GM23338 (cell line): Measurements from ENCODE around the gene GPAM. TPM values are rescaled to one million over a fixed set of nuclear protein-coding genes. Genes with fewer than 3 reads are reported as not detected.
A peak's percentile ranks its signal among the peaks of the same experiment; 100 is the strongest.

Experiments
- ATAC-seq: fragments of 200-7000 bp; cut with Tn5 transposase; 3 replicates; pipeline ENCODE4 v1.9.1; 2020
- DNase-seq: peaks from one replicate; pipeline ENCODE4 v3.0.0-alpha.2; 2015; ENCODE audit warnings: low spot score
- H2AFZ ChIP-seq: fragments of 200-600 bp; sonication (generic); 2 replicates; pipeline ENCODE4 v1.8.0; 2016; ENCODE audit warnings: antibody characterized with exemption, mild to moderate bottlenecking, moderate library complexity
- H3F3A ChIP-seq: fragments of 200-600 bp; sonication (generic); replicated peaks from 2 replicates; pipeline ENCODE4 v1.8.0; 2017; ENCODE audit warnings: antibody characterized with exemption, mixed run types, low read depth
- H3K27ac ChIP-seq: fragments of 200-600 bp; sonication (generic); 2 replicates; pipeline ENCODE4 v1.6.1; 2016; ENCODE audit warnings: low read depth
- H3K27me3 ChIP-seq: fragments of 200-600 bp; sonication (generic); 2 replicates; pipeline ENCODE4 v1.8.0; 2016; ENCODE audit warnings: mild to moderate bottlenecking, mixed run types, moderate library complexity; ENCODE audit not compliant: insufficient read depth
- H3K36me3 ChIP-seq: fragments of 200-600 bp; sonication (generic); 2 replicates; pipeline ENCODE4 v1.8.0; 2016; ENCODE audit warnings: mild to moderate bottlenecking; ENCODE audit not compliant: insufficient read depth
- H3K4me1 ChIP-seq: fragments of 200-600 bp; sonication (generic); 2 replicates; pipeline ENCODE4 v1.8.0; 2016; ENCODE audit warnings: mild to moderate bottlenecking, moderate library complexity; ENCODE audit not compliant: insufficient read depth
- H3K4me2 ChIP-seq: fragments of 200-600 bp; sonication (generic); 2 replicates; pipeline ENCODE4 v1.7.1; 2017; ENCODE audit warnings: mixed run types
- H3K4me3 ChIP-seq: fragments of 200-600 bp; sonication (generic); 2 replicates; pipeline ENCODE4 v1.6.1; 2016; ENCODE audit warnings: mixed run types
- H3K79me2 ChIP-seq: fragments of 200-600 bp; sonication (generic); replicated peaks from 2 replicates; pipeline ENCODE4 v1.8.0; 2017; ENCODE audit warnings: mild to moderate bottlenecking; ENCODE audit not compliant: insufficient read depth
- H3K9me2 ChIP-seq: fragments of 200-600 bp; sonication (generic); 2 replicates; pipeline ENCODE4 v1.8.0; 2017; ENCODE audit not compliant: insufficient read depth
- H4K20me1 ChIP-seq: fragments of 200-600 bp; sonication (generic); replicated peaks from 2 replicates; pipeline ENCODE4 v1.8.0; 2017; ENCODE audit warnings: mild to moderate bottlenecking; ENCODE audit not compliant: insufficient read depth
- H3K27ac Mint-ChIP-seq: 2 replicates; pipeline ENCODE4 v1.8.0; 2020; ENCODE audit warnings: inconsistent platforms, mild to moderate bottlenecking, moderate library complexity, mixed read lengths
- H3K27me3 Mint-ChIP-seq: 3 replicates; pipeline ENCODE4 v1.8.0; 2022; ENCODE audit warnings: low read depth, mild to moderate bottlenecking, moderate library complexity, mixed read lengths, inconsistent platforms; ENCODE audit not compliant: insufficient read depth, poor library complexity
- H3K36me3 Mint-ChIP-seq: 3 replicates; pipeline ENCODE4 v1.8.0; 2021; ENCODE audit warnings: low read depth, mild to moderate bottlenecking, inconsistent platforms, moderate library complexity, mixed read lengths
- H3K4me1 Mint-ChIP-seq: 3 replicates; pipeline ENCODE4 v1.8.0; 2020; ENCODE audit warnings: mild to moderate bottlenecking, inconsistent platforms, mixed read lengths
- H3K4me3 Mint-ChIP-seq: 3 replicates; pipeline ENCODE4 v1.8.0; 2021; ENCODE audit warnings: moderate library complexity, mild to moderate bottlenecking, inconsistent platforms, mixed read lengths
- H3K9me3 Mint-ChIP-seq: 3 replicates; pipeline ENCODE4 v1.8.0; 2020; ENCODE audit warnings: moderate library complexity, mild to moderate bottlenecking, inconsistent platforms, mixed read lengths
- CREB1 ChIP-seq: fragments of 250-450 bp; sonication (Bioruptor Pico); IDR thresholded peaks from 2 replicates; pipeline ENCODE4 v1.5.0; 2020; ENCODE audit warnings: low read depth, mild to moderate bottlenecking, moderate library complexity
- EZH2 ChIP-seq: fragments of 200-600 bp; sonication (generic); IDR thresholded peaks from one replicate; pipeline ENCODE4 v1.8.0; 2017; ENCODE audit warnings: antibody characterized with exemption, mild to moderate bottlenecking, low read depth; ENCODE audit not compliant: unreplicated experiment
- EZH2phosphoT487 ChIP-seq: fragments of 200-600 bp; sonication (generic); IDR thresholded peaks from one replicate; pipeline ENCODE4 v1.8.1; 2018; ENCODE audit warnings: antibody characterized with exemption; ENCODE audit not compliant: unreplicated experiment
- JUNB ChIP-seq: IDR thresholded peaks from one replicate; pipeline ENCODE4 v1.6.1; 2016; ENCODE audit warnings: antibody characterized with exemption; ENCODE audit not compliant: unreplicated experiment
- NANOG ChIP-seq: IDR thresholded peaks from 2 replicates; pipeline ENCODE4 v1.6.1; 2016; ENCODE audit warnings: antibody characterized with exemption, borderline replicate concordance
- POLR2AphosphoS5 ChIP-seq: IDR thresholded peaks from 2 replicates; pipeline ENCODE4 v1.6.1; 2016; ENCODE audit warnings: antibody characterized with exemption, low read depth
- STAT1 ChIP-seq: IDR thresholded peaks from one replicate; pipeline ENCODE4 v1.6.1; 2016; ENCODE audit warnings: antibody characterized with exemption; ENCODE audit not compliant: unreplicated experiment
- ZNF114 ChIP-seq: fragments of 250-450 bp; sonication (Bioruptor Pico); IDR thresholded peaks from 2 replicates; pipeline ENCODE4 v1.5.0; 2020; ENCODE audit warnings: mild to moderate bottlenecking, moderate library complexity
- ZNF331 ChIP-seq: fragments of 250-450 bp; sonication (Bioruptor Pico); IDR thresholded peaks from 2 replicates; pipeline ENCODE4 v1.5.0; 2020; ENCODE audit warnings: low read depth, mild to moderate bottlenecking, moderate library complexity
- polyA plus RNA-seq: library from polyadenylated mRNA; unstranded; fragments of >200 nt; fragmentation: Nextera tagmentation; extraction: Ambion mirVana; gene quantifications from 2 replicates; pipeline ENCODE4 v1.2.1, GENCODE V29; 2016
- total RNA-seq: library from RNA; depleted of rRNA; stranded (reverse); fragments of >200 nt; shearing (Covaris generic); gene quantifications from 2 replicates; pipeline ENCODE4 v1.2.3, GENCODE V29; 2014
- TF ChIP-seq, protein P1 (sequence below): fragments of 250-450 bp; sonication (Bioruptor Pico); IDR thresholded peaks from 2 replicates; pipeline ENCODE4 v1.5.0; 2020; ENCODE audit warnings: mild to moderate bottlenecking, moderate library complexity
- TF ChIP-seq, protein P2 (sequence below): IDR thresholded peaks from 2 replicates; pipeline ENCODE4 v1.6.1; 2016; ENCODE audit warnings: antibody characterized with exemption
- TF ChIP-seq, protein P3 (sequence below): IDR thresholded peaks from one replicate; pipeline ENCODE4 v1.6.1; 2018; ENCODE audit warnings: antibody characterized with exemption; ENCODE audit not compliant: unreplicated experiment
- TF ChIP-seq, protein P4 (sequence below), 2 experiments: fragments of 200-600 bp in 1 of 2; sonication (generic) in 1 of 2; conservative IDR thresholded peaks; 2 replicates each; pipeline versions ENCODE4 v1.5.1 to v1.6.1; 2016 to 2017; ENCODE audit warnings: antibody characterized with exemption in 2 of 2, low read depth in 2 of 2, mild to moderate bottlenecking in 2 of 2, moderate library complexity in 1 of 2

GPAM gene
- total and polyA plus RNA-seq, 2 experiments from 2014 or later = 5.5 to 16.6 TPM

DNA sequence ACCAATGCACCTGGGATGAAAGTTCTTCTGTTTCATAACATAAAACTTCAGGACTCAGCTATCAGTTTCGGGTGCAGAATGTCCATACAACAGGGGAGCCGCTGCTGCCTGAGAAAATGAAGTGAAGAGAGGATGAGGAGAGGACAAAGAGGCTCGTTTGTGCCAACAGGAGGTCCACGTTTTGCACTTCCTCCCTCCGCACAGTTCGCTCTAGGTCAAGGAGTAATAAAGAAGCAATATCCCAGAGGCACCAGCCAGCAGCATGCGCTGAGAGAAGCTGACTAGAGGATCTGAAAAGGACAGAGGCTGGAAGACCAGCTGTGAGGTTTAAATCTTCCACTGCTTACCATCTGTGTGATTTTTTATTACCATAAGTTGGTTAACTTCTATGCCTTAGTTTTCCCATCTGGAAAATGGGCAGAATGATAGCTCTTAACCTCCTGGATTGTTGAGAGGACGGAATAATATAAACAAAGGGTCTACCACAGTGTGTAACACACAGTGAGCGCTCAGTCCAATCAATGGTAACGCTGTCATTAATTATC is 709 bp downstream of the GPAM start:
- Mint-ChIP-seq H3K9me3 (peaks cover 13% of the 10 kb centered on the region; the same call in 2 of the 3 replicates), H3K4me3 (peak overlapping the region; percentile 84), H3K27me3 (peaks cover 7% of the 10 kb centered on the region), H3K27ac (peak overlapping the region; percentile 93; the same call in 1 of the 2 replicates), H3K36me3 (peaks cover 22% of the 10 kb centered on the region), H3K4me1 (peaks cover 17% of the 10 kb centered on the region; the same call in 2 of the 3 replicates)
- Histone ChIP-seq H3K4me1 (peaks cover 18% of the 10 kb centered on the region; the same call in 1 of the 2 replicates), H3K36me3 (peaks cover 10% of the 10 kb centered on the region; the same call in 1 of the 2 replicates), H4K20me1 (no peaks in the 10 kb centered on the region), H3K4me3 (peak overlapping the region; percentile 76), H3K4me2 (peak overlapping the region; percentile 89), H3K79me2 (no peaks in the 10 kb centered on the region; the same call in 1 of the 2 replicates), H3F3A (no peaks in the 10 kb centered on the region), H3K27me3 (no peaks in the 10 kb centered on the region), H3K27ac (0 out of 2 replicates have a peak overlapping the region, but pooled peaks have one; percentile 48), H3K9me2 (no peaks in the 10 kb centered on the region), H2AFZ (peak overlapping the region; percentile 89)
- DNase-seq = peak; percentile 35
- peak; percentile 17 for ATAC-seq
- TF ChIP-seq ZNF331 (CRISPR knock-in tag) (no peak), STAT1 (no peak), NANOG (no peak), CREB1 (CRISPR knock-in tag) (no peak), EZH2phosphoT487 (no peak), POLR2AphosphoS5 (no peak), EZH2 (no peak), ZNF114 (no peak), JUNB (no peak)
- TF ChIP-seq, protein P1, sequence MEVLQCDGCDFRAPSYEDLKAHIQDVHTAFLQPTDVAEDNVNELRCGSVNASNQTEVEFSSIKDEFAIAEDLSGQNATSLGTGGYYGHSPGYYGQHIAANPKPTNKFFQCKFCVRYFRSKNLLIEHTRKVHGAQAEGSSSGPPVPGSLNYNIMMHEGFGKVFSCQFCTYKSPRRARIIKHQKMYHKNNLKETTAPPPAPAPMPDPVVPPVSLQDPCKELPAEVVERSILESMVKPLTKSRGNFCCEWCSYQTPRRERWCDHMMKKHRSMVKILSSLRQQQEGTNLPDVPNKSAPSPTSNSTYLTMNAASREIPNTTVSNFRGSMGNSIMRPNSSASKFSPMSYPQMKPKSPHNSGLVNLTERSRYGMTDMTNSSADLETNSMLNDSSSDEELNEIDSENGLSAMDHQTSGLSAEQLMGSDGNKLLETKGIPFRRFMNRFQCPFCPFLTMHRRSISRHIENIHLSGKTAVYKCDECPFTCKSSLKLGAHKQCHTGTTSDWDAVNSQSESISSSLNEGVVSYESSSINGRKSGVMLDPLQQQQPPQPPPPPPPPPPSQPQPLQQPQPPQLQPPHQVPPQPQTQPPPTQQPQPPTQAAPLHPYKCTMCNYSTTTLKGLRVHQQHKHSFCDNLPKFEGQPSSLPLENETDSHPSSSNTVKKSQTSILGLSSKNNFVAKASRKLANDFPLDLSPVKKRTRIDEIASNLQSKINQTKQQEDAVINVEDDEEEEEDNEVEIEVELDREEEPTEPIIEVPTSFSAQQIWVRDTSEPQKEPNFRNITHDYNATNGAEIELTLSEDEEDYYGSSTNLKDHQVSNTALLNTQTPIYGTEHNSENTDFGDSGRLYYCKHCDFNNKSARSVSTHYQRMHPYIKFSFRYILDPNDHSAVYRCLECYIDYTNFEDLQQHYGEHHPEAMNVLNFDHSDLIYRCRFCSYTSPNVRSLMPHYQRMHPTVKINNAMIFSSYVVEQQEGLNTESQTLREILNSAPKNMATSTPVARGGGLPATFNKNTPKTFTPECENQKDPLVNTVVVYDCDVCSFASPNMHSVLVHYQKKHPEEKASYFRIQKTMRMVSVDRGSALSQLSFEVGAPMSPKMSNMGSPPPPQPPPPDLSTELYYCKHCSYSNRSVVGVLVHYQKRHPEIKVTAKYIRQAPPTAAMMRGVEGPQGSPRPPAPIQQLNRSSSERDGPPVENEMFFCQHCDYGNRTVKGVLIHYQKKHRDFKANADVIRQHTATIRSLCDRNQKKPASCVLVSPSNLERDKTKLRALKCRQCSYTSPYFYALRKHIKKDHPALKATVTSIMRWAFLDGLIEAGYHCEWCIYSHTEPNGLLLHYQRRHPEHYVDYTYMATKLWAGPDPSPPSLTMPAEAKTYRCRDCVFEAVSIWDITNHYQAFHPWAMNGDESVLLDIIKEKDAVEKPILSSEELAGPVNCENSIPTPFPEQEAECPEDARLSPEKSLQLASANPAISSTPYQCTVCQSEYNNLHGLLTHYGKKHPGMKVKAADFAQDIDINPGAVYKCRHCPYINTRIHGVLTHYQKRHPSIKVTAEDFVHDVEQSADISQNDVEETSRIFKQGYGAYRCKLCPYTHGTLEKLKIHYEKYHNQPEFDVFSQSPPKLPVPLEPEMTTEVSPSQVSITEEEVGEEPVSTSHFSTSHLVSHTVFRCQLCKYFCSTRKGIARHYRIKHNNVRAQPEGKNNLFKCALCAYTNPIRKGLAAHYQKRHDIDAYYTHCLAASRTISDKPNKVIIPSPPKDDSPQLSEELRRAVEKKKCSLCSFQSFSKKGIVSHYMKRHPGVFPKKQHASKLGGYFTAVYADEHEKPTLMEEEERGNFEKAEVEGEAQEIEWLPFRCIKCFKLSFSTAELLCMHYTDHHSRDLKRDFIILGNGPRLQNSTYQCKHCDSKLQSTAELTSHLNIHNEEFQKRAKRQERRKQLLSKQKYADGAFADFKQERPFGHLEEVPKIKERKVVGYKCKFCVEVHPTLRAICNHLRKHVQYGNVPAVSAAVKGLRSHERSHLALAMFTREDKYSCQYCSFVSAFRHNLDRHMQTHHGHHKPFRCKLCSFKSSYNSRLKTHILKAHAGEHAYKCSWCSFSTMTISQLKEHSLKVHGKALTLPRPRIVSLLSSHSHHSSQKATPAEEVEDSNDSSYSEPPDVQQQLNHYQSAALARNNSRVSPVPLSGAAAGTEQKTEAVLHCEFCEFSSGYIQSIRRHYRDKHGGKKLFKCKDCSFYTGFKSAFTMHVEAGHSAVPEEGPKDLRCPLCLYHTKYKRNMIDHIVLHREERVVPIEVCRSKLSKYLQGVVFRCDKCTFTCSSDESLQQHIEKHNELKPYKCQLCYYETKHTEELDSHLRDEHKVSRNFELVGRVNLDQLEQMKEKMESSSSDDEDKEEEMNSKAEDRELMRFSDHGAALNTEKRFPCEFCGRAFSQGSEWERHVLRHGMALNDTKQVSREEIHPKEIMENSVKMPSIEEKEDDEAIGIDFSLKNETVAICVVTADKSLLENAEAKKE (CRISPR knock-in tag) = no peak
- TF ChIP-seq, protein P2, sequence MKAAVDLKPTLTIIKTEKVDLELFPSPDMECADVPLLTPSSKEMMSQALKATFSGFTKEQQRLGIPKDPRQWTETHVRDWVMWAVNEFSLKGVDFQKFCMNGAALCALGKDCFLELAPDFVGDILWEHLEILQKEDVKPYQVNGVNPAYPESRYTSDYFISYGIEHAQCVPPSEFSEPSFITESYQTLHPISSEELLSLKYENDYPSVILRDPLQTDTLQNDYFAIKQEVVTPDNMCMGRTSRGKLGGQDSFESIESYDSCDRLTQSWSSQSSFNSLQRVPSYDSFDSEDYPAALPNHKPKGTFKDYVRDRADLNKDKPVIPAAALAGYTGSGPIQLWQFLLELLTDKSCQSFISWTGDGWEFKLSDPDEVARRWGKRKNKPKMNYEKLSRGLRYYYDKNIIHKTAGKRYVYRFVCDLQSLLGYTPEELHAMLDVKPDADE = no peak
- TF ChIP-seq, protein P3, sequence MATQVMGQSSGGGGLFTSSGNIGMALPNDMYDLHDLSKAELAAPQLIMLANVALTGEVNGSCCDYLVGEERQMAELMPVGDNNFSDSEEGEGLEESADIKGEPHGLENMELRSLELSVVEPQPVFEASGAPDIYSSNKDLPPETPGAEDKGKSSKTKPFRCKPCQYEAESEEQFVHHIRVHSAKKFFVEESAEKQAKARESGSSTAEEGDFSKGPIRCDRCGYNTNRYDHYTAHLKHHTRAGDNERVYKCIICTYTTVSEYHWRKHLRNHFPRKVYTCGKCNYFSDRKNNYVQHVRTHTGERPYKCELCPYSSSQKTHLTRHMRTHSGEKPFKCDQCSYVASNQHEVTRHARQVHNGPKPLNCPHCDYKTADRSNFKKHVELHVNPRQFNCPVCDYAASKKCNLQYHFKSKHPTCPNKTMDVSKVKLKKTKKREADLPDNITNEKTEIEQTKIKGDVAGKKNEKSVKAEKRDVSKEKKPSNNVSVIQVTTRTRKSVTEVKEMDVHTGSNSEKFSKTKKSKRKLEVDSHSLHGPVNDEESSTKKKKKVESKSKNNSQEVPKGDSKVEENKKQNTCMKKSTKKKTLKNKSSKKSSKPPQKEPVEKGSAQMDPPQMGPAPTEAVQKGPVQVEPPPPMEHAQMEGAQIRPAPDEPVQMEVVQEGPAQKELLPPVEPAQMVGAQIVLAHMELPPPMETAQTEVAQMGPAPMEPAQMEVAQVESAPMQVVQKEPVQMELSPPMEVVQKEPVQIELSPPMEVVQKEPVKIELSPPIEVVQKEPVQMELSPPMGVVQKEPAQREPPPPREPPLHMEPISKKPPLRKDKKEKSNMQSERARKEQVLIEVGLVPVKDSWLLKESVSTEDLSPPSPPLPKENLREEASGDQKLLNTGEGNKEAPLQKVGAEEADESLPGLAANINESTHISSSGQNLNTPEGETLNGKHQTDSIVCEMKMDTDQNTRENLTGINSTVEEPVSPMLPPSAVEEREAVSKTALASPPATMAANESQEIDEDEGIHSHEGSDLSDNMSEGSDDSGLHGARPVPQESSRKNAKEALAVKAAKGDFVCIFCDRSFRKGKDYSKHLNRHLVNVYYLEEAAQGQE = no peak
- TF ChIP-seq, protein P4, sequence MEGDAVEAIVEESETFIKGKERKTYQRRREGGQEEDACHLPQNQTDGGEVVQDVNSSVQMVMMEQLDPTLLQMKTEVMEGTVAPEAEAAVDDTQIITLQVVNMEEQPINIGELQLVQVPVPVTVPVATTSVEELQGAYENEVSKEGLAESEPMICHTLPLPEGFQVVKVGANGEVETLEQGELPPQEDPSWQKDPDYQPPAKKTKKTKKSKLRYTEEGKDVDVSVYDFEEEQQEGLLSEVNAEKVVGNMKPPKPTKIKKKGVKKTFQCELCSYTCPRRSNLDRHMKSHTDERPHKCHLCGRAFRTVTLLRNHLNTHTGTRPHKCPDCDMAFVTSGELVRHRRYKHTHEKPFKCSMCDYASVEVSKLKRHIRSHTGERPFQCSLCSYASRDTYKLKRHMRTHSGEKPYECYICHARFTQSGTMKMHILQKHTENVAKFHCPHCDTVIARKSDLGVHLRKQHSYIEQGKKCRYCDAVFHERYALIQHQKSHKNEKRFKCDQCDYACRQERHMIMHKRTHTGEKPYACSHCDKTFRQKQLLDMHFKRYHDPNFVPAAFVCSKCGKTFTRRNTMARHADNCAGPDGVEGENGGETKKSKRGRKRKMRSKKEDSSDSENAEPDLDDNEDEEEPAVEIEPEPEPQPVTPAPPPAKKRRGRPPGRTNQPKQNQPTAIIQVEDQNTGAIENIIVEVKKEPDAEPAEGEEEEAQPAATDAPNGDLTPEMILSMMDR (conservative IDR thresholded peaks at IDR 0.05; ENCODE audit: low read depth in 2 of 2) = no peak
